HUDEP-2 (cell line): Measurements from ENCODE around the gene IARS1.

ENCODE experiments used
- DNase-seq, 76 experiments: peaks; one replicate each; lab custom pipeline; 2025; ENCODE audit not compliant: unreplicated experiment in 76 of 76; lab: John Stamatoyannopoulos, UW

Gene IARS1

DNA sequence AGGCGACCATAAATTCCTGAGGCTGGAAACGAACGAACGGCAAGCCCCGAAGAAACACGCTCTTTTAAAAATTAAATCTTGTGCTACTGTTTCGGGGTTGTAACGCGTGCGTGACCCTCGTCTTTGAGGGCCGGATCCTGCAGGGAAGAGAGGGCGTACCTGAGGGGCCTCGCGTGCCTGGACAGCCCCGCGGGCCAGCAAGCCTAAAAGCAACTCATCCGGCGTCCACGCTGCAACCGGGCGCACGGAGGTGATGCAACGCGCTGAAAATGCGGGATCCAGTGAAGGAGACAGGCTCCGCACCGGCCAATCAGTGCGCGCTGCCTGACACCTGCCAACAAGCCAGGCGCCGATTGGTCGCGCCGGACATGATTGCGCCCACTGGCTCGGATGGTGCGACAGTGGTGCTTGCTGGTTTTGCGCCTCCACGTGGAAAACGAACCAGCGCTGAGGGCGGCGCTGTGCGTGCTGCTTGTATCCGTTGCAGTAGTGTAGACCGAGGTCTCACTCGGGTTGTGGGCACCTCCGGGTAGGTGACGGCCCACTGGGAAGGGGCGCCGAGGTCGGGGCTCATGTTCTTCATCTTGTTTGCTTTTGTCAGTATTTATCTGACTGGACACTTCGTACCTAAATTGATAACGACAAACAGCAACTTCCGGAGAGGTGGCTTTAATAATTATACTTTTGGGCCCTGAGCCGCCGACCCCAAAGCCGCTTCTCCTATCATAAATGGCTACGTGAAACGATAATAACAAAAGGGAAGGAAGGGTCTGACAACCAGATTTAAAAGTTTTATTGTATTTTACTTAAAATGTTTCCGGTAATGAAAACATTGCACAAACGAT lies at the start of gene IARS1:
IARS1 (minus strand) TSS at position 246 of the 845 bp plus-strand sequence. CDS start 4,278 bp downstream, outside the sequence.
- DNase-seq, result peak; percentile 48 to 99 (median 97)

DNA sequence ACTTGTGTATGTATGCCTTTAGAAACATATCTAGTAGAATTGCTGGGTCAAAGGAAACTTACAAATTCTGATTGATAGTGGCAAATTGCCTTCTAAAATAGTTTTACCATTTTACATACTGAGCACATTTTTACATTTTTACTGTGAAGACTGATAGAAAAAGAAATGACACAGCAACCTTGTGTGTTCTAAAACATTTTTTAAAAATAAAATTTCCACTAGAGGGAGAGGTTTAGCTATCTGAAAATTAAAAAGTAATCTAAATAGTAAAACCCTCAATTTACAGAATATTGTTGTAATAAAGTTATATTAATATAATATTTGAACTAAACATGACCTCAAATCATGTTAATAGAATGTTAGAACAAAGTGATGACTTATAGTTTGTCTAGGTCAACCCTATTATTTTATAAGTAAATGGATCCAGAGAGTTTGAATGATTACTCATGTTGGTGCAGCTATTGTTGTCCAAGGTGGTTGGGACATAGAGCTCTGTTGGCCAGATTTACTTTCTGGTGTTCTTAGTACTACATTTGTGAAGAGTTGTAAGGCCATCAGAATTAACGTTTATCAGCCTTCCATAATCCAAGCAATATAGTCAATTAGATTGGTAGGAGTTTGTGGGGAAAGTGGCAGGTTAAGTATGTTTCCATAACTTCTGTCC lies 49.5 kb upstream of the IARS1 start:
- no peak for DNase-seq

DNA sequence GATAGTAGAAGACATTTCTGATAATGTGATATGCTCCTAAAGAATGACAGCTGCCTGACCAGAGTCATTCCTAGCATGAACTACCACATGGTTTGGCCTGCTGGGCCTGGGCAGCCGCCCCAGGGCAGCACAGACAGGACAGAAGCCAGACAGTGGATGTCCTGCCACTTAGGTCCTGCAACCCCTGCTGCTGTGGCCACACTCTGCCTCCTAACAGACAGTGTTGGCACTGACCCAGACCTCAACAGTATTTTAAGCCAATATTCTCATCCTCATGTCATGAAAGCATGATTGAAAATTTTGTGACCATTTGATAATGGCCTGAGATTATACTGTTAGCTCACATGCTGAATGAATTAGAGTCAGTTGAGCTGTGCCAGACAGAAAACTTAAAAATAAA lies 48.1 kb upstream of the IARS1 start:
- no peak for DNase-seq

DNA sequence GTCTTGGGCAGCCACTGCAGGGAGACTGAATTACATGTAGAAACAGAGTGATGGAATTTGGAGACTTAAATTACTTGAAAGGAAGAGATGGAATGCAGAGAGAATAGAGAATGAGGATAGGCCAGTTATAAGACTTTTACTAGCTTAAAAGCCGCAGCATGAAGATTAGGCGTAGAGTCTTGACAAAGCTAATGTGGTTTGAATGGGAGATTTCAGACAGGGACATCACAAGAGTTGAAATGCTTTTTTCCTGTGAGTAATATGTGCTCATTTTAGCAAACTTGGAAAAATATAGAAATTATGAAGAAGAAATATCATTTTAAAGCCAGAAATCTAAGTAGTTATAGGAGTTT lies 39.8 kb upstream of the IARS1 start:
- no peak for DNase-seq

DNA sequence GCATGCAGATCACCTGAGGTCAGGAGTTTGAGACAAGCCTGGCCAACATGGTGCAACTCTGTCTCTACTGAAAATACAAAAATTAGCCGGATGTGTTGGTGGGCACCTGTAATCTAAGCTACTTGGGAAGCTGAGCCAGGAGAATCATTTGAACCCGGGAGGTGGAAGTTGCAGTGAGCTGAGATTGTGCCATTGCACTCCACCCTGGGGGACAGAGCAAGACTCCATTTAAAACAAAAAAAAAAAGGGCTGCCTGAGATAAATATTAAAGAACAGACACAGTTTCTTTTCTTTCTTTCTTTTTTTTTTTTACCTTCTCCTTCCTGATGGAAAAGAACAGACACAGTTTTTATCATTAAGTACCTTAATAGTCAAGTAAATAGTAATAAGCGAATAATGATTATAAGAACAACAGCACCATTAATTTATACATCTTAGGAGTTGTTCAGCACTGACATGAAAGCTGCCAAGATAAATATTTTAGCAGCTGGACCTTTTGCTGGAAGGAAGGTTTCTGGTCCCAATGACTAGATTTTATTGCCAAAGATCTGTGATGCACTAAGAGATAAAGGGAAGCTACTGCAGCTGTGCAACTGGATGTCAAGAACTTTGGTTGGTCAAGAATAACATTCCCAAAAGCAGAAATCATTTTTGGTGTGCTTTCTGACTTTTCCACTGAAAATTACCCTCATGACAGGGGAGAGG lies 39.2 kb upstream of the IARS1 start:
- DNase-seq, result no peak

DNA sequence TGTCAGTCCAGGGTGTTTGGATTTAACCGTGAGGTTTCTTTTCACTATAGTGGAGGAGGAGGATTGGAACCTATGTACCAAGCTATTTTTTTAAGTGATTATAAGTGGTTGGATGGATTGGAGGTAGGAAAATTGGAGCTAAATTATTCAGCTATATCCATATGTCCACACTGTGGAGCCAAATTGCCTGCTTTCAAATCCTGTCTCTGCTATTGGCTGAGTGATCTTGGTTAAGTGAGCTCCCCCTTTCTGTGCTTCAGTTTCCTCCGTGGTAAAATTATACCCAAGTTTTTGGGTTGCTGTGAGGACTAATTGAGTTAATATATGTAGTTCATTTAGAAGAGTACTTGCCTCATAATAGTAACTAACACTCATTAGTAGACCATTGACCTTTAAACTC lies 34.7 kb upstream of the IARS1 start:
- peak in 15 of 76 experiments; percentile 3 to 44 (median 22) for DNase-seq

DNA sequence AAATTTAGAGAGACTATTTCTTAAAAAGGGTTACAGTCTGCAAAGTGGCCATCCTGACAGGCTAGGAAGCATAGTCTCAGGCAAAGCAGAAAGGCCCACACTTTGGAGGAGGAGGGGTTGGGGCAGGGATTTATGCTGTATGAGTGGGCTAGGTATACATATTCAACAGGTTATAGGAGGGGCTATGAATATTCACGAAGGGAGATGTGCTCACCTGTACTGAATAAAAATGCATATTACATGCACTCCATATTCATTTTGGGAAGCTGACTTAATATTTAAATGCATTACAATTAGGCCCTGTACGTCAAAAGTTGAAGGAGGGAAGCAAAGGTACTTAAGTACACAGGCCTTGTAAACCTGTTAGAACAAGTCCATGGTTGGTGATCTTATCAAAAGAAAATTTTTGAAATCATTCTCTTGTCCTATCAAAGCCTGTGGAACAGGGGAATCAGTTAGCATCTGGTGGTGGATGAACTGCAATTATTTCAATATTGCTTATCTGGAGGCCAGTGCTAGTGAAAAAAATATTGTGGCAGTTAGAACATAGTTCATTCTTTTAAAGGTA lies 33.9 kb upstream of the IARS1 start:
- DNase-seq, result peak in 1 of 76 experiments; percentile 5

DNA sequence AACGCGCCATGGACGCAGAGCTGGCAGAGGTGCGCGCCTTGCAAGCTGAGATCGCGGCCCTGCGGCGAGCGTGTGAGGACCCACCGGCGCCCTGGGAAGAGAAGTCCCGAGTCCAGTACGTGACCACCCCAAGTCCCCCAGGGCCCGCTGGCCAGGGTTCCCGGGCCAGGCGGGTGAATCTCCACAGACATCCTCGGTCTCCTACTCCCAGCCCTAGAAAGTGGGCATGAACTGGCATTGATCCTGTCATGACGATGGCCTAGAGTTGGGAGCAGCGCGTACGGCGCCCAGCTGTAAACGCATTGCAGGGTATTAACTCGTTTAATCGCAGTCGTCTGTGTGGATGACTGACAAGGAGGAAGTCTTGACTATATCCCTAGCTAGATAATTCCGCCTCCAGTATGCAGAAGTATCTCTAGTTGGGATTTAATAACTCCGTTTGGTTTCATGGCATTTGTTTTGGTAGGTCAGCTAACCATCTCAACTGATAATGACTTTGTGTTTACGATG lies 32.5 kb upstream of the IARS1 start:
- peak in 18 of 76 experiments; percentile 6 to 68 (median 33) for DNase-seq

DNA sequence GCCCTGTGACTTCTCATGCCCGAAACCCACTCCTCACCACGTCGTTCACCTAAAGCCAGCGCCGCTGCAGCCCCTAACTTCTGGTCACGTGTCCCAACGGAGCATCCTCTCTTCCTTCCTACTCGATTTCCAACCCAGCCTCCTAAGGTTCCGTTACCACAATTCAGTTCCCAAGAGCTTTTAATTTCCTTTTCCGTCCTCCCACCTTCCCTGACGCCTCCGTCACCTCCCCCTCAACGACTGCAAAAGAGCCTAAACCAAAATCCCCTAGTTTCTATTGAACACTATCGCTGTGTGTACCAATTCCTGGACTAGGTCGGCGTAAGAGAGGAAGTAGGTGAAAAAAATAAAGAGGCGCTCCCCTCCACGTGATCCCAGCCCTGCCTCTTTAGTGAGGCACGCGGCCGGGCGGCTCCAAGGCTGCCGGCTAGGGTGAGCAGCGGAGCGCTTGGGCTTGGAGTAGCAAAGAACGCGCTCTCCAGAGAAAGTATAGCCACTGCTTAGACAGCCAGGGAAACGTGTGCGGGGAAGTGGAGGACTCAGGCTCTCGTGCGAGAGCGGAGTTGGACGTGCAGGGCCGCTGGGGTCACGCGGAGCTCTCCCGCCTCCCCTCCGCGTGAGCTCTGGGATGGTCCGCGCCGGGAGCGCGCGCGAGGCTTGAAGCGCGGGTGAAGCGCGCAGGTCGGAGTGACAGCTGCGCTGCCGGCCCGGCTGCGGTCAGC lies 31.9 kb upstream of the IARS1 start, which contains the start of the genes CENPP and NOL8:
CENPP (plus strand) TSS at position 685 of the 722 bp plus-strand sequence.
NOL8 (minus strand) TSS at position 82 of the 722 bp plus-strand sequence. CDS start 1,189 bp downstream, outside the sequence.
- peak in 74 of 76 experiments; percentile 33 to 93 (median 74) for DNase-seq

DNA sequence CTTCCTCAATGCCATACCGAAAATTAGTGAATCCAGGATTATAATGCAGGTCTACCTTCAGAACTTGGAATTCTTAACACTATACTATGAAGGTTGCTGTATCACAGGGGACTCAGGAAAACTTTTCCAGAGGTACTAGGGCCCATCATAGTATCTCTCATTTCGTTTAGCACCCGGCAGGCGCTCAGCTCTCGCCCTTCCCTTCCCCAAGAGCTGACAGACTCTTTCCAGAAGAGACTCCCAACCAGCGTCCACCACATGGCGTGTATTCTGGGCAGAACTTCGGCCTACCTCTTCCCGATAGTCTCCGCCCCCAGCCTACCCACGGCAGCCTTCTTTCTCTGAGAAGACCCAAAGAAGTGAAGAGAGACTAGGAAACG lies 31.4 kb upstream of the IARS1 start:
- peak in 3 of 76 experiments; percentile 44 to 54 (median 50) for DNase-seq

DNA sequence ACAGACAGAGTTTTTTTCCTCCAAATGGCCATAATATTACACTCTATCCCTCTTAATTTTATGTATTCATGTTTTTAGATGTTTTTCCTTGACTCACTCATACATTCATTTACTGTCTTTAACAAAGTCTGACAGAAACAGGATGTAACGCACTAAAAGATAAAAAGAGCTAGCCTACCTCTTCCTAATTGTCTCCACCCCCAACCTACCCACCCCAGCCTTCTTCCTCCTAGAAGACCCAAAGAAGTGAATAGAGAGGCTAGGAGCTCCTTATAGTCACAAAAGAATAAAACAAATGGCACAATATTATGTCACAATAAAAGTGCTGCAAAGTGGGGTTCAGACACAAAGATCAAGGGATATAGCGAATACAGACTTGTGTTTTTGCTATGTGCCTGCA lies 30.9 kb upstream of the IARS1 start:
- DNase-seq, result peak in 1 of 76 experiments; percentile 25

DNA sequence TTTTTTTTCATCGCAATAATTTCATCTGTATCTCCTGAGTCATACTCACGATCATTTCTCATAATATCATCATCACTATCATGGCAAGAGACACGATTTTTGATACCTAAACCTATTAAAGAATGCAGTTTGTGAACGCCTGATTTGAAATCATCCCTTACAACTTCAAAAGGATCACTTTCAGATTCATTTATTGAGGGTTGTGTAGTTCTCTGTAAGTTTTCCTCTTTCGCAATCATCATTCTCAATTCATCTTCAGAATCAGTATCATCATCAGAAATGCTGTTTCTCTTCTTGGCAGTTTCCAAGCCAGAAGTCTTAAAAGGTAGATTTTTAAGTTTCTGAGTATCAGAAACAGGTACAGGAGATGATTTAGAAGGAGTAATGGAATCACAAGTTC lies 22.0 kb upstream of the IARS1 start:
- DNase-seq, result no peak

DNA sequence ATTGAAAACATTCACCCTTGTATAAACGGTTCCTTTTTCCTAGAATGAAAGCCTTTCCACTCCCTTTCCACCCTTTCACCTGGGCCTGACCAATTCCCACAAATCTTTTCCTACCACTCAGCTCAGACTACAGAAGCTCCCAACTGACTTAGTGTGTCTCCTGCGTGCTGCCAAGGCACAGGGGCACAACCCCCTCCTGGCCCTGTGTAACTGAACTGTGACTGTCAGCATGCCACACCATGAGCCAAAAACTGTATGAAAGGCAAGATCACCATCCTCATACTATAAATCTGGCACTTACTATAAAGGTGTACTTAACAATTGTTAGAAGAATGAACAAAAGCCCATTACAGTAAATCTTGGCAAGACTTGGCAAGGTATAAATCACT lies 20.1 kb upstream of the IARS1 start:
- no peak for DNase-seq

DNA sequence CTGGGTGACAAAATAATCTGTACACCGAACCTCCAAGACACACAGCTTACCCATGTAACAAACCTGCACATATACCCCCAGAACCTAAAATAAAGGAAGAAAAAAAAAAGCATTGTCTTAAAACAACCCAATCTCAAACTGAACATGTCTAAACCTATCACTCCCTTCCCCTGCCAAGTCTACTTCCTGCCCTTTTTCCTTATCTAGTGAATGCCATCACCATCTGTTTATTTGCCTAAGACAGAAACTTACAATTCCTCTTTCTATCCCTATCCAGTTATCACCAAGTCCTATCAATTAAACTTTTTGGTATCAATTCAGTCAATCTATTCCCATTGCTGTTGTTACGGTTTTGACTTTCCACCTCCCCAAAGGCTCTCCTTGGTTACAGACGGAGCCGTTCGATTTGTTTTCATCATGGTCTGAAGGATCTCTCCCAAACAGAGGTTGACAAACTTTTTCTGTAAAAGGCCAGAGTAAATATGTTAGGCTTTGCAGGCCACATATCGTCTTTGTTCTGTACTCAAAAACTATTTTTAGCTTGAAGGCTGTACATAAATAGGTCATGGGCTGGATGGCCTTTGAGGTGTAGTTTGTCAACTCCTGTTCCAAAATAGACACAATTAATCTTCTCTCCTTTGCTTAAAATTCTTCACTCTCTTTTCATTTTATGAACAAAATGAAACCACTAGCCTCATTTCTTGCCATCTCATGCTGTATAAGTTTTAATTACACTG lies 19.6 kb upstream of the IARS1 start:
- peak in 6 of 76 experiments; percentile 1 to 27 (median 12) for DNase-seq

DNA sequence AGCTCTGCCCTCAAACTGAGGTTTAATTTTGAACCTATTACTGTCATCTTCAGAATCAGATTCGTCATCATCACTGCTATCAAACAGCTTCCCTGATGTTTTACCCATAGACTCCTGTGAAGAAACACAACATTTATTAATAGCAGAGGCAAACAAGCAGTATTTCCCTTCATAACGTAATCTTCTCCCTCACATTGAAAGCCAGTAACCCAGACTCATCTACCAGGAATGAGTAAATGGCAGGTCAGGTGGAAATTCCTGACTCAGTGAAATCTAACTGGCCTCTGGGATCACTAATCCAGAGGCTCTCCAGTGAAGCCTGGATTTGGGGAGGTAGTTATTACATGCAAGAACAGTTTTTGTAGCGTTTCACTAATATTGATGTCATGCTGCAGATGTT lies 17.1 kb upstream of the IARS1 start:
- no peak for DNase-seq

DNA sequence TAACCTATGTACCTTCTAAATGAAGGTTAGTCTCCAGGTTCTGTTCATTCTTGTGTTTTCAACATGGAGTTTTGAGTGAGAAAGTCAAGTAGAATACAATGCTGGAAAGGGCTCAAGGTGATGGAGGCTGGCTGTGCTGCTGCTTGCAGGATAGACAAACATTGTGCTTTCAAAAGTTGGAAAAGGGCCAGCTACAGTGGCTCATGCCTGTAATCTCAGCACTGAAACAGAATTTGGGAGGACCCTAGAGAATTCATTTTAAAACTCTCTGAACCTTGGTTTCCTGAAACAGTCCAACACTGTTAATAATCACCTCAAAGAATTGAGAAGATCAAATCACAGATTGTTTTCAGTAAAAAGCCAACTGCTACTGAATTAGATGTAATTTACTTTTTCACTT lies 15.4 kb upstream of the IARS1 start:
- no peak for DNase-seq

DNA sequence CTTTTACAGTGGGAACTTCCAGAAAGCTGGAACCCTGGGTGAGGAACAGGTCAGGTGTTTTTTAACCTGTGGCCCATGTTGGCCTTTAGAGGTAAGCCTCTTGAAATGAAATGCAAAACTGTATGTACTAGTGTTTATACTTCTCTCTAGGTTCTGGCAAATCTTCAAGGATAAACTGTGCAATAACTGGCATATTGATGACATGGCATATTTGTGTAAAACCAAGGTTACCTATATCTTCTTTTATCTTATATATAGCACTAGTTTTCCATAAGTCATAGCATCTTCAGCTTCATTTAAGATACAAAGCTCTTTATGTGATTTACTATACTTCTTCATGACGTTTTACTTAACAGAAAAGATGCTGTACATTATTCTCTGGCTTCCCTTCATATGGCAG lies 7.4 kb upstream of the IARS1 start:
- no peak for DNase-seq

DNA sequence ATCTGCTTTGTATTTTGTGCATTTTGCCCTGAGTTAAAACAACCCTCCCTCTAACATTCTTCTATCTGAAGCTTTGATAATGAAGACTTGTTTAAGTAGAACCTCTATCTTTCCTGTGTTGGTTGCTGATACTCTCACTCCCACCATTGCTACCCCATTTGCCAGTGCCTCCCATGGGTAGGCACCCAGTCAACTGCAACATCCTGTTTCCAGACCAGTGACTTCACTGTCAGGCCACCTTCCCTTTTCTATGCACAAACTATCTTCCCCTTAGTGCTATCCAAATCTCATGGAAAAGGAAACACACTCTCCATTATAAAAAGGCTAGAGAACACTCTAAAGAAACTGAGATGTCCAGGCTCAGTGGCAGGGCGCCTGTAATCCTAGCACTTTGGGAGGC lies 5.6 kb upstream of the IARS1 start:
- no peak for DNase-seq

DNA sequence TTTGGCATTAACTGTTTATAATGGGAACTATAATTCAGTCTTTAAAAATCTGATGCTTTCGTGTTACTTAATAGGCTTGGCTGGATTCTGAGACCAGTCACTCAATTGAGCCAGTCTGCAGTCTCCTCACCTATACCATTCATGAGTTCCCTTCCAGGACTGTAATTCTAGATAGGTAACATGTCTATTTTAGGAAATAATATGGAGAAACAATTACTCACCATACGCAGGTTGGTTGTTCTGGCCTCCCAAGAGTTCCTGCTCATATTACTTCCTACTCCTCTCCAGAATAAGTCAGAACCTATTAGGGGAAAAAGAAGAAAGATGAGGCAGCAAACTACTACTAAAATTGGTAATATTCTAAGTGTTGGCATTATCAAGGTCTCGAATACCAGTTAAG lies 4.5 kb upstream of the IARS1 start:
- no peak for DNase-seq
